GM12878 (cell line): ENCODE results near the gene XRCC4. TPM values are rescaled to one million over a fixed set of nuclear protein-coding genes. Genes with fewer than 3 reads are reported as not detected.

Experiments
- ATAC-seq: fragments of 200-7000 bp; cut with Tn5 transposase; 3 replicates; pipeline ENCODE4 v1.9.1; 2020; ENCODE audit warnings: mild to moderate bottlenecking, moderate library complexity
- BruUV-seq: library from RNA; stranded (reverse); fragments of 400-500 nt; replicated peaks from 2 replicates; lab custom pipeline; 2021; lab: Mats Ljungman, UMichigan
- CTCF ChIA-PET: fragments of 300-600 bp; sonication (Branson Sonifier 250); formaldehyde crosslinking; extraction: SDS; loops from one replicate; lab custom pipeline; 2021; ENCODE audit warnings: inconsistent platforms; lab: Yijun Ruan, JAX
- POLR2A ChIA-PET: fragments of 350-600 bp; formaldehyde crosslinking; extraction: SDS; loops from one replicate; lab custom pipeline; 2021; ENCODE audit warnings: inconsistent platforms; lab: Charles Lee
- RAD21 ChIA-PET: fragments of 300-600 bp; sonication (Branson Sonifier 250); formaldehyde crosslinking; loops from one replicate; lab custom pipeline; 2023; ENCODE audit warnings: antibody characterized with exemption; ENCODE audit not compliant: unreplicated experiment; lab: Charles Lee
- SMC1A ChIA-PET: fragments of 300-600 bp; sonication (Branson Sonifier 250); formaldehyde crosslinking; loops from one replicate; lab custom pipeline; 2023; ENCODE audit not compliant: unreplicated experiment, uncharacterized antibody; lab: Charles Lee
- DNase-seq: peaks from one replicate; pipeline ENCODE4 v3.0.0-alpha.2; 2011; ENCODE audit warnings: low read depth, low spot score
- FAIRE-seq: peaks from 3 replicates; lab custom pipeline; 2011; peaks lifted over from hg19 to GRCh38; lab: Jason Lieb, UNC
- H2AFZ ChIP-seq: 2 replicates; pipeline ENCODE4 v1.6.0; 2011; ENCODE audit warnings: low read depth, low read length, control low read depth; ENCODE audit not compliant: control insufficient read depth
- H3K27ac ChIP-seq: 2 replicates; pipeline ENCODE4 v1.5.1; 2011; ENCODE audit warnings: control low read depth; ENCODE audit not compliant: control insufficient read depth, insufficient read depth
- H3K27me3 ChIP-seq, 2 experiments: replicated peaks in 1 of 2; 2 replicates each; pipeline versions ENCODE4 v1.6.0 to v1.6.1; 2011; ENCODE audit warnings: low read length in 1 of 2; ENCODE audit not compliant: control insufficient read depth in 2 of 2, insufficient read depth in 2 of 2
- H3K36me3 ChIP-seq, 2 experiments: 2 replicates each; pipeline ENCODE4 v1.5.1; 2011; ENCODE audit warnings: low read length in 1 of 2; ENCODE audit not compliant: control insufficient read depth in 2 of 2, insufficient read depth in 2 of 2
- H3K4me1 ChIP-seq: 2 replicates; pipeline ENCODE4 v1.6.1; 2011; ENCODE audit warnings: mild to moderate bottlenecking, low read length, moderate library complexity, mixed read lengths; ENCODE audit not compliant: control insufficient read depth, insufficient read depth
- H3K4me2 ChIP-seq: 2 replicates; pipeline ENCODE4 v1.6.0; 2011; ENCODE audit warnings: control low read depth; ENCODE audit not compliant: control insufficient read depth, insufficient read depth
- H3K4me3 ChIP-seq: fragments of 200-600 bp; sonication (generic); 2 replicates; pipeline ENCODE4 v1.5.1; 2016
- H3K79me2 ChIP-seq: 2 replicates; pipeline ENCODE4 v1.6.0; 2011; ENCODE audit warnings: low read length; ENCODE audit not compliant: control insufficient read depth, insufficient read depth
- H3K9ac ChIP-seq: 2 replicates; pipeline ENCODE4 v1.8.0; 2011; ENCODE audit warnings: low read length, control low read depth, mixed read lengths; ENCODE audit not compliant: control insufficient read depth, insufficient read depth
- H3K9me3 ChIP-seq: replicated peaks from 3 replicates; pipeline ENCODE4 v1.5.1; 2011; ENCODE audit warnings: mild to moderate bottlenecking, low read length; ENCODE audit not compliant: control insufficient read depth, insufficient read depth
- H4K20me1 ChIP-seq: 2 replicates; pipeline ENCODE4 v1.6.0; 2011; ENCODE audit not compliant: control insufficient read depth, insufficient read depth
- ATF7 ChIP-seq: fragments of 450-650 bp; IDR thresholded peaks from 2 replicates; pipeline ENCODE4 v1.6.1; 2016; ENCODE audit warnings: low read depth, mild to moderate bottlenecking
- BHLHE40 ChIP-seq, 2 experiments: fragments of 450-650 bp in 1 of 2; IDR thresholded peaks; 2 replicates each; pipeline ENCODE4 v1.6.1; 2011 to 2017; ENCODE audit warnings: low read depth in 2 of 2, borderline replicate concordance in 1 of 2, improper control_type of control experiment in 1 of 2, low read length in 1 of 2, mild to moderate bottlenecking in 1 of 2
- CEBPB ChIP-seq, 2 experiments: fragments of 150-350 bp in 1 of 2; IDR thresholded peaks; 2 replicates each; pipeline ENCODE4 v1.6.1; 2012 to 2014; ENCODE audit warnings: low read depth in 2 of 2, low read length in 2 of 2, borderline replicate concordance in 1 of 2, inconsistent platforms in 1 of 2
- DPF2 ChIP-seq: fragments of 450-650 bp; IDR thresholded peaks from 2 replicates; pipeline ENCODE4 v1.6.1; 2017; ENCODE audit warnings: mild to moderate bottlenecking
- GABPA ChIP-seq: IDR thresholded peaks from 2 replicates; pipeline ENCODE4 v1.6.1; 2014; ENCODE audit warnings: antibody characterized with exemption, low read depth, mild to moderate bottlenecking, inconsistent platforms
- IKZF2 ChIP-seq, 2 experiments: fragments of 450-650 bp; IDR thresholded peaks; 2 replicates each; pipeline ENCODE4 v1.6.1; 2017; ENCODE audit warnings: mild to moderate bottlenecking in 2 of 2, moderate library complexity in 2 of 2
- IRF4 ChIP-seq: IDR thresholded peaks from 2 replicates; pipeline ENCODE4 v1.6.1; 2011; ENCODE audit warnings: low read depth, low read length
- MTA2 ChIP-seq: fragments of 450-650 bp; IDR thresholded peaks from 2 replicates; pipeline ENCODE4 v1.6.1; 2016; ENCODE audit warnings: low read depth, mild to moderate bottlenecking, moderate library complexity
- MXI1 ChIP-seq: fragments of 150-350 bp; IDR thresholded peaks from 2 replicates; pipeline ENCODE4 v1.6.1; 2011; ENCODE audit warnings: low read depth, mild to moderate bottlenecking, inconsistent platforms, low read length, improper control_type of control experiment
- NR2F1 ChIP-seq: fragments of 450-650 bp; conservative IDR thresholded peaks from 2 replicates; pipeline ENCODE4 v1.6.1; 2017; ENCODE audit warnings: mild to moderate bottlenecking
- PAX5 ChIP-seq: IDR thresholded peaks from 2 replicates; pipeline ENCODE4 v1.6.1; 2011; ENCODE audit warnings: low read depth, low read length, borderline replicate concordance
- POU2F2 ChIP-seq: IDR thresholded peaks from 3 replicates; pipeline ENCODE4 v1.6.1; 2011; ENCODE audit warnings: low read depth, mild to moderate bottlenecking, low read length, borderline replicate concordance
- RBBP5 ChIP-seq: fragments of 200-600 bp; sonication (generic); conservative IDR thresholded peaks from 2 replicates; pipeline ENCODE4 v1.6.1; 2016
- SP1 ChIP-seq: IDR thresholded peaks from one replicate; pipeline ENCODE4 v1.6.1; 2011; ENCODE audit warnings: low read depth, low read length
- TARDBP ChIP-seq: IDR thresholded peaks from 2 replicates; pipeline ENCODE4 v1.6.1; 2016; ENCODE audit warnings: borderline replicate concordance
- ZBED1 ChIP-seq: IDR thresholded peaks from 2 replicates; pipeline ENCODE4 v1.6.1; 2016; ENCODE audit warnings: borderline replicate concordance
- ZNF217 ChIP-seq: fragments of 450-650 bp; IDR thresholded peaks from 2 replicates; pipeline ENCODE4 v1.6.1; 2017; ENCODE audit warnings: antibody characterized with exemption, mild to moderate bottlenecking
- WGBS: methylation state at CpG from one replicate; pipeline ENCODE4 v1.1.6; 2016; ENCODE audit warnings: low lambda C conversion rate; ENCODE audit not compliant: insufficient replicate concordance, insufficient coverage; ENCODE audit errors: missing lambda C conversion rate; 5-methylcytosine and 5-hydroxymethylcytosine counted together
- in situ Hi-C: fragments of 300-500 bp; cut with MboI; formaldehyde crosslinking; loops from 9 replicates; pipeline ENCODE4 v1.14.3; 2018; ENCODE audit warnings: mixed read lengths
- intact Hi-C: fragments of 100-400 bp; cut with micrococcal nuclease; formaldehyde crosslinking; loops from one replicate; pipeline ENCODE4 v1.14.2; 2022; ENCODE audit not compliant: unreplicated experiment
- polyA plus RNA-seq, 11 experiments: library from polyadenylated mRNA; depleted of rRNA in 4 of 11; unstranded in 6 of 11; stranded (reverse) in 5 of 11; fragments of >200 nt; fragmentation: Nextera tagmentation in 4 of 11; fragmentation: Illumina TruSeq in 1 of 11; extraction: Ambion mirVana in 4 of 11; extraction: Trizol in 1 of 11; gene quantifications; 1 replicate in 1 of 11; 2 replicates in 10 of 11; pipeline versions ENCODE4 v1.2.1 to v1.2.3, GENCODE V29; 2011 to 2016; ENCODE audit warnings: inconsistent platforms in 2 of 11, missing spikeins in 2 of 11, low read depth in 1 of 11
- total RNA-seq, 4 experiments: library from RNA; depleted of rRNA in 3 of 4; stranded (reverse); fragments of >200 nt in 3 of 4; fragmentation: Illumina TruSeq in 1 of 4; extraction: Trizol in 1 of 4; gene quantifications; 2 replicates each; pipeline versions ENCODE4 v1.2.1 to v1.2.3, GENCODE V29; 2013 to 2021
- TF ChIP-seq, protein P1 (sequence below): fragments of 450-650 bp; IDR thresholded peaks from 2 replicates; pipeline ENCODE4 v1.6.1; 2018; ENCODE audit warnings: borderline replicate concordance, mild to moderate bottlenecking; ENCODE audit not compliant: partially characterized antibody

Gene XRCC4
- total and polyA plus RNA-seq, 10 of the 15 experiments (the other 5 are each of a cell fraction or from before 2014, with no cell fraction given), result 12.1 to 53.6 (median 25.8) TPM

DNA sequence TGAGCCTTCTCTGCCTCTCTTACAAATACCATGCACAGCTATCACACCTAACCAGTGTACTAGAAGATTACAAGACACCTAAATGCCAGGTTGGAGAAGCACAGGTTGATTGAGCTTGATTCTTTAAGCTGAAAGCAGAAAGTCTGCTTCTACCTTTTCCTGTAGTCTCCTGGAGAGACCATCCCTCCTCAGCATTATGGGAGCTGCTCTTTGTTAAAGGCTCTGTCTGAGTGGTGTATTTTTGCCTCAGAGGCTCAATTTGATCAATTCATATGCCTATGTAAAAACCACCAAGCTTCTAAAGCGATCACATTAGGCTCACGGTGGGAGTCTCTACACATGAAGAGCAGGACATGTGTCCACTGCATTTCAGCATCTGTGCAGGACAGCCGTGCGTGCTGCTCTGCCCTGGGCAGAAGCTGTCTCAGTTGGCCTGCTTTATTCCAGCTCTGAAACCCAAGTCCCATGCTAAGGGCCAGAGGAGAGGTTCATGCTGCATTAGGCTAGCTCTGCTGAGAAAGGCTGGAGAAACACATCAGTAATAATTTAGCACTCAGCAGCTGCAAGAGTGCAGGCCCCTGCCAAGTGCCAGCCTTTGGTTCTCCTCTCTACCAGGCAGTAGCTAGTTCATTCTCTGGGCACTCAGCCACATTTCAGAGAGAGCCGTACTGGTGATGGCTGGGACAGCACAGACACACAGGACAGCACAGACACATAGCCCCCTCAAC lies 41.8 kb upstream of the XRCC4 start:
- H3K4me3 ChIP-seq, result no peak overlapping the region
- ChIA-PET SMC1A (interaction anchor here (1.0 to 2.1 kb wide), 3 partner anchors 11 to 116 kb away, joined by 3 to 4 read pairs (median 4); no protein-coding TSS in a partner anchor), RAD21 (interaction anchor here (1.0 kb wide), 1 partner anchor 13 kb away, joined by 3 read pairs; no protein-coding TSS in a partner anchor), CTCF (interaction anchor here (0.6 to 1.3 kb wide), 5 partner anchors 21 to 134 kb away, joined by 3 to 5 read pairs (median 3); no protein-coding TSS in a partner anchor), POLR2A (interaction anchor here (0.9 kb wide), 1 partner anchor 41 kb away, joined by 3 read pairs; no protein-coding TSS in a partner anchor)
- ATAC-seq (no peak), FAIRE-seq (no peak), DNase-seq (no peak)
- H3K4me2 ChIP-seq, result no peak overlapping the region
- in situ Hi-C loops, result no loop called here
- no peaks in the 10 kb centered on the region for H3K79me2 ChIP-seq
- BruUV-seq, result no TSS peak
- no peaks in the 10 kb centered on the region for H3K9me3 ChIP-seq
- no peaks in the 10 kb centered on the region for H3K36me3 ChIP-seq
- no peak overlapping the region for H3K9ac ChIP-seq
- no peaks in the 10 kb centered on the region for H3K4me1 ChIP-seq
- no peak overlapping the region for H2AFZ ChIP-seq
- intact Hi-C loops, result no loop called here
- no peaks in the 10 kb centered on the region for H4K20me1 ChIP-seq
- no peaks in the 10 kb centered on the region for H3K27me3 ChIP-seq
- TF ChIP-seq TARDBP (no peak), GABPA (no peak), MTA2 (no peak), CEBPB (IDR thresholded peaks at IDR 0.05; ENCODE audit: borderline replicate concordance in 1 of 2, low read depth in 2 of 2, low read length in 2 of 2) (no peak), SP1 (no peak), NR2F1 (no peak), DPF2 (no peak), MXI1 (no peak), POU2F2 (no peak), BHLHE40 (IDR thresholded peaks at IDR 0.05; ENCODE audit: borderline replicate concordance in 1 of 2, low read depth in 2 of 2, low read length in 1 of 2) (no peak), ZBED1 (no peak), IRF4 (no peak), PAX5 (no peak), ATF7 (no peak), ZNF217 (no peak), RBBP5 (no peak), IKZF2 (IDR thresholded peaks at IDR 0.05) (no peak)
- TF ChIP-seq, protein P1, sequence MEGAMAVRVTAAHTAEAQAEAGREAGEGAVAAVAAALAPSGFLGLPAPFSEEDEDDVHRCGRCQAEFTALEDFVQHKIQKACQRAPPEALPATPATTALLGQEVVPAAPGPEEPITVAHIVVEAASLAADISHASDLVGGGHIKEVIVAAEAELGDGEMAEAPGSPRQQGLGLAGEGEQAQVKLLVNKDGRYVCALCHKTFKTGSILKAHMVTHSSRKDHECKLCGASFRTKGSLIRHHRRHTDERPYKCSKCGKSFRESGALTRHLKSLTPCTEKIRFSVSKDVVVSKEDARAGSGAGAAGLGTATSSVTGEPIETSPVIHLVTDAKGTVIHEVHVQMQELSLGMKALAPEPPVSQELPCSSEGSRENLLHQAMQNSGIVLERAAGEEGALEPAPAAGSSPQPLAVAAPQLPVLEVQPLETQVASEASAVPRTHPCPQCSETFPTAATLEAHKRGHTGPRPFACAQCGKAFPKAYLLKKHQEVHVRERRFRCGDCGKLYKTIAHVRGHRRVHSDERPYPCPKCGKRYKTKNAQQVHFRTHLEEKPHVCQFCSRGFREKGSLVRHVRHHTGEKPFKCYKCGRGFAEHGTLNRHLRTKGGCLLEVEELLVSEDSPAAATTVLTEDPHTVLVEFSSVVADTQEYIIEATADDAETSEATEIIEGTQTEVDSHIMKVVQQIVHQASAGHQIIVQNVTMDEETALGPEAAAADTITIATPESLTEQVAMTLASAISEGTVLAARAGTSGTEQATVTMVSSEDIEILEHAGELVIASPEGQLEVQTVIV, result no peak
- H3K27ac ChIP-seq, result no peak overlapping the region
- WGBS, result 95% methylated on average over 5 of the region's 5 CpGs
